Ovary (tissue), 9 donors: ENCODE measurements around the gene TNFSF8. TPM values are rescaled to one million over a fixed set of nuclear protein-coding genes. Genes with fewer than 3 reads are reported as not detected.

Experiments
- DNase-seq, 5 donors: peaks; one replicate each; pipeline ENCODE4 v3.0.0-alpha.2; 2019 to 2020
- H3K27ac ChIP-seq, 2 donors: fragments of 200-600 bp; one replicate each; pipeline versions ENCODE4 v1.5.1 to v1.8.0; 2019 to 2022
- H3K27me3 ChIP-seq: fragments of 200-600 bp; one replicate; pipeline ENCODE4 v1.8.0; 2022
- H3K36me3 ChIP-seq: fragments of 200-600 bp; sonication (generic); one replicate; pipeline ENCODE4 v1.5.1; 2019
- H3K4me1 ChIP-seq: one replicate; pipeline ENCODE4 v1.8.1; 2013; ENCODE audit warnings: mild to moderate bottlenecking, moderate library complexity; ENCODE audit not compliant: insufficient read depth
- H3K4me3 ChIP-seq: fragments of 200-600 bp; sonication (generic); one replicate; pipeline ENCODE4 v1.5.1; 2017
- H3K9me3 ChIP-seq, 2 donors: fragments of 200-600 bp in 1 of 2; sonication (generic) in 1 of 2; one replicate each; pipeline versions ENCODE4 v1.5.1 to v1.8.1; 2013 to 2019; ENCODE audit warnings: mild to moderate bottlenecking in 1 of 2, moderate library complexity in 1 of 2
- EP300 ChIP-seq: sonication (generic); formaldehyde crosslinking; IDR thresholded peaks from one replicate; pipeline ENCODE4 v1.6.1; 2017; ENCODE audit warnings: antibody characterized with exemption
- POLR2A ChIP-seq: fragments of 450-650 bp; IDR thresholded peaks from one replicate; pipeline ENCODE4 v1.6.1; 2017; ENCODE audit warnings: antibody characterized with exemption, mild to moderate bottlenecking, moderate library complexity
- WGBS, 3 donors: extraction: QIAGEN DNeasy Blood & Tissue Kit in 1 of 3; methylation state at CpG; one replicate each; pipeline versions ENCODE4 v1.1.5 to v1.1.7; 2013 to 2017; 5-methylcytosine and 5-hydroxymethylcytosine counted together
- intact Hi-C, 4 donors: fragments of 100-400 bp; cut with DNase I; formaldehyde crosslinking; loops; one replicate each; pipeline versions ENCODE4 v1.11.0 to v1.15.1; 2022 to 2023
- polyA plus RNA-seq, 2 donors: library from polyadenylated mRNA; stranded (reverse); fragments of 200-250 nt in 1 of 2; fragments of 350-450 nt in 1 of 2; fragmentation: Illumina TruSeq in 1 of 2; extraction: RNeasy Lipid Tissue Mini Kit (QIAGEN cat#74804) in 1 of 2; gene quantifications; one replicate each; pipeline ENCODE4 v1.2.3, GENCODE V29; 2013 to 2014
- total RNA-seq, 7 donors: library from RNA; depleted of rRNA in 2 of 7; stranded (reverse); fragments of >200 nt in 2 of 7; fragmentation: NEBNext Ultra II Directional in 3 of 7; extraction: Animal tissue kit (Norgen Biotek cat#: 25700) in 3 of 7; gene quantifications; one replicate each; pipeline versions ENCODE4 v1.1.0 to v1.2.4, GENCODE V29; 2016 to 2023
- TF ChIP-seq, protein P1 (sequence below), 3 donors: fragments of 450-650 bp in 2 of 3; fragments of 200-600 bp in 1 of 3; IDR thresholded peaks; one replicate each; pipeline versions ENCODE4 v1.5.1 to v1.8.0; 2016 to 2022; ENCODE audit warnings: antibody characterized with exemption in 3 of 3, mild to moderate bottlenecking in 1 of 3
- donor health status: DM: no; HTN: no; CAD: no; lungs with moderate emphysema.
- donor health status: DM: no; HTN: no; CAD: no.
- donor health status: Bipolar disorder and iron deficiency.
- donor health status: DM: yes; HTN: yes; CAD: no.
- donor health status: DM: no; HTN: no; CAD: no.
- donor health status: DM: yes; HTN: yes; CAD: no.

The TNFSF8 gene
- total and polyA plus RNA-seq, 9 donors, result 0.38 to 5.2 (median 1.0) TPM

DNA sequence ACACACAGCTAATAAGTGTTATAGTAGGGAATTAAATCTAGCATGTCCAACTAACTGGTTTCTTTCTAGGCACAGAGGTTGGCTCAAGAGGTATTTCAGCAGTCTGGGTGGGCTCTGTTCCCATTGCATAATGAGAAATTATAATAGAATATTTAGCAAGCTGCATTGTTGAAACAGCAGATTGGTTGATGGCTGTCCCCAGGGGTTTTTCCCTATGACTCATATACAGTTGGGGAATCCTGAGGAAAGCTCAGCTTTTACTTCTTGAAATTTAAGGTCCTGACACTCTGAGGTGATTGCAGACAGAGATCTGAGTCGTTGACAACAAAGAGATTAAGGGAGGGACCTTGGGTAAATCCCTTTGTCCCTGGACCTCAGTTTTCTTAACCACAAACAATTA lies 38.3 kb upstream of the TNFSF8 start:
- Histone ChIP-seq H3K36me3 (no peaks in the 10 kb centered on the region), H3K4me1 (no peaks in the 10 kb centered on the region), H3K4me3 (no peak overlapping the region), H3K9me3 (no peaks in the 10 kb centered on the region), H3K27ac (no peak overlapping the region), H3K27me3 (no peaks in the 10 kb centered on the region)
- no peak for TF ChIP-seq POLR2A
- TF ChIP-seq, protein P1, sequence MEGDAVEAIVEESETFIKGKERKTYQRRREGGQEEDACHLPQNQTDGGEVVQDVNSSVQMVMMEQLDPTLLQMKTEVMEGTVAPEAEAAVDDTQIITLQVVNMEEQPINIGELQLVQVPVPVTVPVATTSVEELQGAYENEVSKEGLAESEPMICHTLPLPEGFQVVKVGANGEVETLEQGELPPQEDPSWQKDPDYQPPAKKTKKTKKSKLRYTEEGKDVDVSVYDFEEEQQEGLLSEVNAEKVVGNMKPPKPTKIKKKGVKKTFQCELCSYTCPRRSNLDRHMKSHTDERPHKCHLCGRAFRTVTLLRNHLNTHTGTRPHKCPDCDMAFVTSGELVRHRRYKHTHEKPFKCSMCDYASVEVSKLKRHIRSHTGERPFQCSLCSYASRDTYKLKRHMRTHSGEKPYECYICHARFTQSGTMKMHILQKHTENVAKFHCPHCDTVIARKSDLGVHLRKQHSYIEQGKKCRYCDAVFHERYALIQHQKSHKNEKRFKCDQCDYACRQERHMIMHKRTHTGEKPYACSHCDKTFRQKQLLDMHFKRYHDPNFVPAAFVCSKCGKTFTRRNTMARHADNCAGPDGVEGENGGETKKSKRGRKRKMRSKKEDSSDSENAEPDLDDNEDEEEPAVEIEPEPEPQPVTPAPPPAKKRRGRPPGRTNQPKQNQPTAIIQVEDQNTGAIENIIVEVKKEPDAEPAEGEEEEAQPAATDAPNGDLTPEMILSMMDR (IDR thresholded peaks at IDR 0.05), result no peak
- no peak for TF ChIP-seq EP300
- DNase-seq, result no peak
- WGBS, 3 donors, result 0 to 2% (median 0%) methylated on average over 1 of the region's 1 CpG
- intact Hi-C loops, result no loop called here

DNA sequence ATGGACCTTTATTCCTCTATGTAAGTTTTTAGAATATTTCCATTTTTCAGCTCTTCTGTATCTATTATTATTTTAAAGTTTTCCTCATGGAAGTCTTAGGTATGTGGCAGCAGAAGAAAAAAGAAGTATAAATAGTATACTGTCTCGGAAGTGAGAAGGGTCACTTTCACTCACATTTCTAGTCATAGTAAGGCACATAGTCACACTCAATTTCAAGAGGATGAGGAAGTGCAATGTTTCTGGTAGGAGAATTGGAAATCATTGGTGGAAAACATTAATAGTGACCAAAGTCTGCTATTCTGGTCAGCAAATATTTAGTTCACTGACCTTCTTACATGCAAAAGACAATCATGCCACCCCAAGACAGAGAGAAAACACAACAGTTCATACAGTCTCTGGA lies 35.2 kb upstream of the TNFSF8 start:
- no peak overlapping the region for H3K27ac ChIP-seq
- TF ChIP-seq EP300 (no peak), POLR2A (no peak)
- TF ChIP-seq, protein P1 (IDR thresholded peaks at IDR 0.05), result no peak
- intact Hi-C loops, result no loop called here
- no peaks in the 10 kb centered on the region for H3K27me3 ChIP-seq
- H3K4me1 ChIP-seq, result no peaks in the 10 kb centered on the region
- no peak for DNase-seq
- 69 to 74% (median 72%) methylated on average over 1 of the region's 1 CpG for WGBS, 3 donors
- H3K9me3 ChIP-seq, result no peaks in the 10 kb centered on the region
- no peak overlapping the region for H3K4me3 ChIP-seq
- no peaks in the 10 kb centered on the region for H3K36me3 ChIP-seq

DNA sequence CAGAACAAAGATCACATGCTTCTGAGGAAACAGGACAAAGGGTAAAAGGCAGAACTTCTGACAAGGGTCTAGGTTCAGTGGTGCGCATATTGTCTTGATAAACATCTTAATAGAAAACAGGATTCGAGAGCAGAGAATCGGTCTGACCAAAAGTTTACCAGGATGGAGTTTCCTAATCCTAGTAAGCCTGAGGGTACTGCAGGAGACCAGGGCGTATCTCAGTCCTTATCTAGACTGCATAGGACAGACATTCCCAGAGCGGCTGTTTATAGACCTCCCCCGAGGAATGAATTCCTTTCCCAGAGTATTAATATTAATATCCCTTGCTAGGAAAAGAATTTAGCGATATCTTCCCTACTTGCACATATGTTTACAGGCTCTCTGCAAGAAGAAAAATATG lies 32.4 kb upstream of the TNFSF8 start:
- Histone ChIP-seq H3K36me3 (no peaks in the 10 kb centered on the region), H3K4me1 (no peaks in the 10 kb centered on the region), H3K27ac (no peak overlapping the region), H3K27me3 (no peaks in the 10 kb centered on the region), H3K4me3 (no peak overlapping the region), H3K9me3 (no peaks in the 10 kb centered on the region)
- DNase-seq, result no peak
- WGBS, 3 donors, result 81 to 92% (median 86%) methylated on average over 7 of the region's 7 CpGs
- TF ChIP-seq, protein P1 (IDR thresholded peaks at IDR 0.05), result no peak
- TF ChIP-seq EP300, result no peak
- TF ChIP-seq POLR2A, result no peak
- intact Hi-C loops, result no loop called here

DNA sequence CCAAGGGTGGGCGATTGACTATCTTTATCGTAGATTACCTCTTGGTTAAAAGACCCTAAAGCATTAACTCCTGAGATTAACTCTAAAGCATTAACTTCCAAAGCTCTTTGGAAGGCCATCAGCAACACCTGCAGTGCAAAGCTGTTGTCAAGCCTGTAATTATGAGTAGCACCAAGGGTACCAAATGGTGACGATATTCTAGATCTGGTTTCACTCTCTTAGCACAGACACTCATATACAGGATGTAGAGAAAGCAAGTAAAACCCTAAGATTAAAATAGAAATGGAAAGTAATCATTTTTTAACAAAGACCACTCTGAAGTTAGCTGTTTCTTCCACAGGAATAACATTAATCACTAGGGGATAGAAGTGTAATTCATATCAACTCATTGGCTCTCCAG lies 29.9 kb upstream of the TNFSF8 start:
- H3K4me1 ChIP-seq, result no peaks in the 10 kb centered on the region
- TF ChIP-seq EP300, result no peak
- TF ChIP-seq POLR2A, result no peak
- TF ChIP-seq, protein P1 (IDR thresholded peaks at IDR 0.05), result no peak
- DNase-seq, result no peak
- no peaks in the 10 kb centered on the region for H3K27me3 ChIP-seq
- no peak overlapping the region for H3K4me3 ChIP-seq
- H3K27ac ChIP-seq, result no peak overlapping the region
- intact Hi-C loops, result no loop called here
- 84 to 89% (median 88%) methylated on average over 3 of the region's 3 CpGs for WGBS, 3 donors
- H3K36me3 ChIP-seq, result no peaks in the 10 kb centered on the region
- no peaks in the 10 kb centered on the region for H3K9me3 ChIP-seq

DNA sequence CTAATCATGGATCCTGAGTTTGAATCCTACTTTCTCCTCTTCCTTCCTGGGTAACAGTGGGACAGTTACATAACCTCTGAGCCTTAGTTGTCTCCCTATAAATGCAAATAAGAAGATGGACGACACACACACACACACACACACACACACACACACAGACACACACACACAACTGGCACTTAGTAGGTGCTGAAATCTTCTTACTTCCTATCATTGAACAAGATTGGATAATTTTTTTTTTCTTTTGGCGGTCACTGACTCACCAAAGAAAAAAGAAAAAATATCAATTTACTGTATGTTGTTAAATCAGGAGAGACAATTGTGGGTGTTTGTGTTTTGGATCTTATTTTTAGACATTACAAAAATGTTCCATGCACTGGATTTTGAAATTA lies 28.4 kb upstream of the TNFSF8 start:
- DNase-seq, result no peak

More for the DNA sequence above, 28.4 kb upstream of the TNFSF8 start:
- intact Hi-C loops, result no loop called here
- Histone ChIP-seq H3K27me3 (no peaks in the 10 kb centered on the region), H3K36me3 (no peaks in the 10 kb centered on the region), H3K4me3 (no peak overlapping the region), H3K9me3 (no peaks in the 10 kb centered on the region), H3K4me1 (no peaks in the 10 kb centered on the region), H3K27ac (no peak overlapping the region)
- no peak for TF ChIP-seq EP300
- TF ChIP-seq, protein P1 (IDR thresholded peaks at IDR 0.05), result no peak
- TF ChIP-seq POLR2A, result no peak
- WGBS, 3 donors, result 77 to 86% (median 78%) methylated on average over 2 of the region's 2 CpGs
